WTC11 (cell line): ENCODE results near the gene PRELID2. TPM values are rescaled to one million over a fixed set of nuclear protein-coding genes. Genes with fewer than 3 reads are reported as not detected.

Source experiments
- ATAC-seq: fragments of 200-7000 bp; cut with Tn5 transposase; 2 replicates; pipeline ENCODE4 v1.10.0; 2021; ENCODE audit warnings: mild to moderate bottlenecking, moderate library complexity
- CTCF ChIA-PET: fragments of 300-600 bp; sonication (Branson Sonifier 250); formaldehyde crosslinking; loops from one replicate; lab custom pipeline; 2021; ENCODE audit warnings: antibody characterized with exemption; lab: Charles Lee
- POLR2A ChIA-PET: fragments of 350-600 bp; sonication (Branson Sonifier 250); formaldehyde crosslinking; loops from one replicate; lab custom pipeline; 2021; ENCODE audit warnings: antibody characterized with exemption; lab: Charles Lee
- DNase-seq: peaks from one replicate; pipeline ENCODE4 v3.0.0; 2021; ENCODE audit warnings: low spot score
- H3K27ac Mint-ChIP-seq: 2 replicates; pipeline ENCODE4 v1.8.0; 2021; ENCODE audit warnings: mixed read lengths
- H3K27me3 Mint-ChIP-seq: 2 replicates; pipeline ENCODE4 v1.8.0; 2021; ENCODE audit warnings: low read depth, mild to moderate bottlenecking, moderate library complexity, mixed read lengths
- H3K36me3 Mint-ChIP-seq: 2 replicates; pipeline ENCODE4 v1.8.0; 2021; ENCODE audit warnings: mixed read lengths
- H3K4me1 Mint-ChIP-seq: 2 replicates; pipeline ENCODE4 v1.8.0; 2022; ENCODE audit warnings: mixed read lengths
- H3K4me3 Mint-ChIP-seq: 2 replicates; pipeline ENCODE4 v1.8.0; 2021; ENCODE audit warnings: mild to moderate bottlenecking, moderate library complexity, mixed read lengths
- H3K9me3 Mint-ChIP-seq: 2 replicates; pipeline ENCODE4 v1.8.0; 2021; ENCODE audit warnings: mixed read lengths
- ATF1 ChIP-seq: sonication (generic); formaldehyde crosslinking; IDR thresholded peaks from 2 replicates; pipeline ENCODE4 v1.8.1; 2023; ENCODE audit warnings: mild to moderate bottlenecking, moderate library complexity, missing genetic modification reagents
- CDX4 ChIP-seq: fragments of 250-450 bp; sonication (Bioruptor Pico); IDR thresholded peaks from 2 replicates; pipeline ENCODE4 v1.9.0; 2021; ENCODE audit warnings: moderate library complexity, mild to moderate bottlenecking, inconsistent platforms, borderline replicate concordance
- CREB1 ChIP-seq: sonication (generic); formaldehyde crosslinking; IDR thresholded peaks from 2 replicates; pipeline ENCODE4 v1.8.0; 2023; ENCODE audit warnings: mild to moderate bottlenecking, missing genetic modification reagents
- E2F1 ChIP-seq: sonication (generic); formaldehyde crosslinking; IDR thresholded peaks from 2 replicates; pipeline ENCODE4 v1.8.0; 2022; ENCODE audit warnings: mild to moderate bottlenecking, missing genetic modification reagents
- ELF4 ChIP-seq: sonication (generic); formaldehyde crosslinking; IDR thresholded peaks from 2 replicates; pipeline ENCODE4 v1.8.1; 2022; ENCODE audit warnings: low read depth, mild to moderate bottlenecking, moderate library complexity, missing genetic modification reagents
- GABPB1 ChIP-seq: sonication (generic); formaldehyde crosslinking; IDR thresholded peaks from 2 replicates; pipeline ENCODE4 v1.8.1; 2023; ENCODE audit warnings: mild to moderate bottlenecking, missing genetic modification reagents
- GRHL2 ChIP-seq: fragments of 250-450 bp; sonication (Bioruptor Pico); IDR thresholded peaks from 2 replicates; pipeline ENCODE4 v1.8.0; 2022; ENCODE audit warnings: mild to moderate bottlenecking, moderate library complexity; ENCODE audit not compliant: insufficient replicate concordance, severe bottlenecking
- IRF2 ChIP-seq: sonication (generic); formaldehyde crosslinking; IDR thresholded peaks from 2 replicates; pipeline ENCODE4 v1.8.0; 2022; ENCODE audit warnings: low read depth, missing genetic modification reagents, borderline replicate concordance
- MAX ChIP-seq: sonication (generic); formaldehyde crosslinking; IDR thresholded peaks from 2 replicates; pipeline ENCODE4 v1.8.0; 2022; ENCODE audit warnings: mild to moderate bottlenecking, missing genetic modification reagents
- MYBL2 ChIP-seq: sonication (generic); formaldehyde crosslinking; IDR thresholded peaks from 2 replicates; pipeline ENCODE4 v1.8.1; 2023; ENCODE audit warnings: mild to moderate bottlenecking, moderate library complexity, missing genetic modification reagents
- NFE2L1 ChIP-seq: sonication (generic); formaldehyde crosslinking; IDR thresholded peaks from 2 replicates; pipeline ENCODE4 v1.8.1; 2023; ENCODE audit warnings: missing genetic modification reagents
- NR2C2 ChIP-seq: sonication (generic); formaldehyde crosslinking; IDR thresholded peaks from 2 replicates; pipeline ENCODE4 v1.8.0; 2022; ENCODE audit warnings: mild to moderate bottlenecking, missing genetic modification reagents
- PREB ChIP-seq: sonication (generic); formaldehyde crosslinking; IDR thresholded peaks from 2 replicates; pipeline ENCODE4 v1.8.1; 2022; ENCODE audit warnings: mild to moderate bottlenecking, missing genetic modification reagents, moderate library complexity, borderline replicate concordance
- RELA ChIP-seq: sonication (generic); formaldehyde crosslinking; IDR thresholded peaks from 2 replicates; pipeline ENCODE4 v1.8.1; 2022; ENCODE audit warnings: missing genetic modification reagents, mild to moderate bottlenecking, borderline replicate concordance
- SMAD3 ChIP-seq: sonication (generic); formaldehyde crosslinking; IDR thresholded peaks from 2 replicates; pipeline ENCODE4 v1.8.0; 2022; ENCODE audit warnings: missing genetic modification reagents, mild to moderate bottlenecking, borderline replicate concordance
- SMAD4 ChIP-seq: sonication (generic); formaldehyde crosslinking; IDR thresholded peaks from 2 replicates; pipeline ENCODE4 v1.8.0; 2022; ENCODE audit warnings: mild to moderate bottlenecking, missing genetic modification reagents
- TP53 ChIP-seq: sonication (generic); formaldehyde crosslinking; IDR thresholded peaks from 2 replicates; pipeline ENCODE4 v1.8.1; 2023; ENCODE audit warnings: mild to moderate bottlenecking, missing genetic modification reagents
- ZBTB43 ChIP-seq: sonication (generic); formaldehyde crosslinking; IDR thresholded peaks from 2 replicates; pipeline ENCODE4 v1.8.1; 2023; ENCODE audit warnings: mild to moderate bottlenecking, missing genetic modification reagents
- ZNF232 ChIP-seq: sonication (generic); formaldehyde crosslinking; IDR thresholded peaks from 2 replicates; pipeline ENCODE4 v1.8.0; 2022; ENCODE audit warnings: mild to moderate bottlenecking, missing genetic modification reagents
- ZNF263 ChIP-seq: sonication (generic); formaldehyde crosslinking; IDR thresholded peaks from 2 replicates; pipeline ENCODE4 v1.8.1; 2022; ENCODE audit warnings: low read depth, mild to moderate bottlenecking, moderate library complexity, missing genetic modification reagents
- ZNF396 ChIP-seq: fragments of 250-450 bp; sonication (Bioruptor Pico); IDR thresholded peaks from 2 replicates; pipeline ENCODE4 v1.8.0; 2021; ENCODE audit warnings: mild to moderate bottlenecking, moderate library complexity, borderline replicate concordance
- total RNA-seq: library from RNA; stranded (reverse); gene quantifications from 3 replicates; pipeline ENCODE4 v1.2.3, GENCODE V29; 2021
- TF ChIP-seq, protein P1 (sequence below): fragments of 250-450 bp; sonication (Bioruptor Pico); IDR thresholded peaks from 2 replicates; pipeline ENCODE4 v1.9.0; 2021; ENCODE audit warnings: mild to moderate bottlenecking
- TF ChIP-seq, protein P2 (sequence below): sonication (generic); formaldehyde crosslinking; IDR thresholded peaks from 2 replicates; pipeline ENCODE4 v1.8.0; 2022; ENCODE audit warnings: missing genetic modification reagents

Gene PRELID2
- total RNA-seq, 1 experiment from 2014 or later: 10.0 TPM

- peaks cover 8% of the 10 kb centered on the region for H3K4me1 Mint-ChIP-seq
- H3K9me3 Mint-ChIP-seq: peaks cover 27% of the 10 kb centered on the region
- no peak overlapping the region for H3K27ac Mint-ChIP-seq
- CTCF ChIA-PET: no interaction called here
- no peaks in the 10 kb centered on the region; the same call in 1 of the 2 replicates for H3K27me3 Mint-ChIP-seq
- DNase-seq (no peak), ATAC-seq (no peak)
- POLR2A ChIA-PET: no interaction called here
- H3K36me3 Mint-ChIP-seq: peaks cover 12% of the 10 kb centered on the region
- H3K4me3 Mint-ChIP-seq: no peak overlapping the region
- TF ChIP-seq MAX (CRISPR knock-in tag): no peak
- TF ChIP-seq PREB: no peak
- TF ChIP-seq SMAD4 (CRISPR knock-in tag): no peak
- TF ChIP-seq SMAD3 (CRISPR knock-in tag): no peak
- no peak for TF ChIP-seq MYBL2 (CRISPR knock-in tag)
- no peak for TF ChIP-seq E2F1 (CRISPR knock-in tag)
- TF ChIP-seq IRF2 (CRISPR knock-in tag): no peak
- no peak for TF ChIP-seq ZNF232 (CRISPR knock-in tag)
- TF ChIP-seq NFE2L1 (CRISPR knock-in tag): no peak
- no peak for TF ChIP-seq CDX4
- TF ChIP-seq RELA (CRISPR knock-in tag): no peak
- no peak for TF ChIP-seq ZNF396 (CRISPR knock-in tag)
- TF ChIP-seq ATF1 (CRISPR knock-in tag): no peak
- no peak for TF ChIP-seq GRHL2 (CRISPR knock-in tag)
These were observed 84.9 kb downstream of the PRELID2 start for GRCh38 chr5:145750199-145750598.

DNA sequence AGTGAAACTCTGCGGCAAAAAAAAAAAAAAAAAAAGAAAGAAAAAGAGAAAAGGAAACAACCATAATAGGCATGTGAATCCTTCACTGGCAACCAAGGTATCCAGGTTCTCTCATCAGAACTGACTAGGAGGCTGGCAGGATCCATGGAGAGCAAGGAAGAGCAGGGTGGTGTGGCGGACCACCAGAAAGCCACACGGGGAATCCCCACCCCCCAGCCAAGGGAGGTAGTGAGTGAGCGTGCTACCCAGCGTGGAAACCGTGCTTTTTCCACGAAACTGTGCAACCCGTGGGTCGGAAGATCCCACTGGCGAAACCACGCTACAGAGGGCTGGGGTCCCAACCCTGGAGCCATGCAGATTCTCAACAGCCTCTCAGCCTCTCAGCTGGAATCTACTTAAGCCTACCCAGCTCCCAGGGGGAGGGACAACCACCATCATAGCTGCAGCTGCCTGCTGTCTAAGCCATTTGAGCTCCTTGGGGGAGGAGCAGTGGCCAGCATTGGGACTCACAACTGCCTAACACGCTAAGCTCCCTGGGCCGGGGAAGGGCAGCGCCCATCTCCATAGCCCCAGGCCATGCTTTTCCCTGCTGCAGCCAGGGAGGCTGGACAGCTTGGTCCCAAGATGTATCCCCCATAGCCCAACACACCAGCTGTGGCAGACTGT lies 91.6 kb downstream of the PRELID2 start:
- Mint-ChIP-seq H3K27me3 (no peaks in the 10 kb centered on the region), H3K4me3 (no peak overlapping the region), H3K27ac (no peak overlapping the region), H3K36me3 (peaks cover 1% of the 10 kb centered on the region; the same call in 1 of the 2 replicates), H3K9me3 (peaks cover 18% of the 10 kb centered on the region), H3K4me1 (no peaks in the 10 kb centered on the region)
- no peak for DNase-seq
- TF ChIP-seq, protein P1, sequence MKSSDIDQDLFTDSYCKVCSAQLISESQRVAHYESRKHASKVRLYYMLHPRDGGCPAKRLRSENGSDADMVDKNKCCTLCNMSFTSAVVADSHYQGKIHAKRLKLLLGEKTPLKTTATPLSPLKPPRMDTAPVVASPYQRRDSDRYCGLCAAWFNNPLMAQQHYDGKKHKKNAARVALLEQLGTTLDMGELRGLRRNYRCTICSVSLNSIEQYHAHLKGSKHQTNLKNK (CRISPR knock-in tag): no peak
- no peak for TF ChIP-seq GRHL2 (CRISPR knock-in tag)
- no peak for TF ChIP-seq ZNF263 (CRISPR knock-in tag)
- ATAC-seq: no peak
- POLR2A ChIA-PET: no interaction called here
- CTCF ChIA-PET: no interaction called here

DNA sequence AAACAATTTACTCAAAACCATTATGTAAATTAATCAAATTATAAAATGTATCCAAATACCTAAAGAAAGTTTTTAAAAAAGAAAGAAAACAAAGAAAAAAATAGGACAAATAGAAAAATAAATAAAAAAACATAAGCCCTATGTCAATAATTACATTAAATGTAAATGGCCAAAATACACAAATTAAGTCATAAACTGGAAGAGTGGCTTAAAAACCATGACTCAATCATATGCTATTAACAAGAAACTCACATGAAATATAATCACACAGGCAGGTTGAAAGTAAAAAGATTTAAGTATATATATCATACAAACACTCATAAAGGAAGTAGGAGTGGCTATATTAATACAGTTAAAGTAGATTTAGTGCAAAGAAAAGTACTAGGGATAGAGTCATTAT lies 95.3 kb downstream of the PRELID2 start:
- Mint-ChIP-seq H3K4me1 (no peaks in the 10 kb centered on the region), H3K4me3 (no peak overlapping the region), H3K9me3 (peaks cover 8% of the 10 kb centered on the region; the same call in 1 of the 2 replicates), H3K36me3 (no peaks in the 10 kb centered on the region), H3K27ac (no peak overlapping the region), H3K27me3 (no peaks in the 10 kb centered on the region)
- ChIA-PET POLR2A (no interaction called here), CTCF (no interaction called here)
- DNase-seq: no peak
- ATAC-seq: no peak
- no peak for TF ChIP-seq ZBTB43 (CRISPR knock-in tag)
- TF ChIP-seq, protein P2, sequence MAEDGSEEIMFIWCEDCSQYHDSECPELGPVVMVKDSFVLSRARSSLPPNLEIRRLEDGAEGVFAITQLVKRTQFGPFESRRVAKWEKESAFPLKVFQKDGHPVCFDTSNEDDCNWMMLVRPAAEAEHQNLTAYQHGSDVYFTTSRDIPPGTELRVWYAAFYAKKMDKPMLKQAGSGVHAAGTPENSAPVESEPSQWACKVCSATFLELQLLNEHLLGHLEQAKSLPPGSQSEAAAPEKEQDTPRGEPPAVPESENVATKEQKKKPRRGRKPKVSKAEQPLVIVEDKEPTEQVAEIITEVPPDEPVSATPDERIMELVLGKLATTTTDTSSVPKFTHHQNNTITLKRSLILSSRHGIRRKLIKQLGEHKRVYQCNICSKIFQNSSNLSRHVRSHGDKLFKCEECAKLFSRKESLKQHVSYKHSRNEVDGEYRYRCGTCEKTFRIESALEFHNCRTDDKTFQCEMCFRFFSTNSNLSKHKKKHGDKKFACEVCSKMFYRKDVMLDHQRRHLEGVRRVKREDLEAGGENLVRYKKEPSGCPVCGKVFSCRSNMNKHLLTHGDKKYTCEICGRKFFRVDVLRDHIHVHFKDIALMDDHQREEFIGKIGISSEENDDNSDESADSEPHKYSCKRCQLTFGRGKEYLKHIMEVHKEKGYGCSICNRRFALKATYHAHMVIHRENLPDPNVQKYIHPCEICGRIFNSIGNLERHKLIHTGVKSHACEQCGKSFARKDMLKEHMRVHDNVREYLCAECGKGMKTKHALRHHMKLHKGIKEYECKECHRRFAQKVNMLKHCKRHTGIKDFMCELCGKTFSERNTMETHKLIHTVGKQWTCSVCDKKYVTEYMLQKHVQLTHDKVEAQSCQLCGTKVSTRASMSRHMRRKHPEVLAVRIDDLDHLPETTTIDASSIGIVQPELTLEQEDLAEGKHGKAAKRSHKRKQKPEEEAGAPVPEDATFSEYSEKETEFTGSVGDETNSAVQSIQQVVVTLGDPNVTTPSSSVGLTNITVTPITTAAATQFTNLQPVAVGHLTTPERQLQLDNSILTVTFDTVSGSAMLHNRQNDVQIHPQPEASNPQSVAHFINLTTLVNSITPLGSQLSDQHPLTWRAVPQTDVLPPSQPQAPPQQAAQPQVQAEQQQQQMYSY (CRISPR knock-in tag): no peak
- no peak for TF ChIP-seq CREB1 (CRISPR knock-in tag)
- TF ChIP-seq ATF1 (CRISPR knock-in tag): no peak
- no peak for TF ChIP-seq NR2C2
- TF ChIP-seq ELF4 (CRISPR knock-in tag): no peak
- no peak for TF ChIP-seq TP53
- no peak for TF ChIP-seq GABPB1 (CRISPR knock-in tag)
